ENCODE measurements around the gene C16orf90.

The C16orf90 gene, protein sequence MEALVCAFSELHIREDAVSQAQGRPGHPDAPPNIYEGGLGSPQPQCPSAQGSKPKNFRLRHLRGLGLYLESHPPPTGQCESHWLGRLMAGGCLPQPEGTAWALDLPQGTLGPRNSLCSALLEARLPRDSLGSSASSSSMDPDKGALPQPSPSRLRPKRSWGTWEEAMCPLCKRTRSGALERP

DNA sequence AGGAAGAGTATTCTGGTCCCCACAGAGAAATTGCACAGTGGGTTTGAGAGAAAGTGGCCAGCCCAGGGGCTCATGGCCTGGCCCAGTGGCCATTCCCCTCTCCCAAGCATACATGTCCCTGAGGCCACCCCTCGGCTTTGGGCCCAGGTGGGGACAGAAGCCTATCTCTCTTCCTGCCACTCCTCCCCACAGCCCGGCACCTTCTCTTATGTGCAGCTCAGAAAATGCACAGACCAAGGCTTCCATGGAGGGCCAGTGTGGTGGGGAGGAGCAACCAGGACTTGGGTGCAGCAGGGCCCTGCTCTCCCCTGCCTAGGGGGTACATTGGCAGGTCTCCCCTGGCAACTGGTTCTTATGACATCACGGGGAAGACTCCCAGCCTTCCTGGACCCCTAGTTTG is at the start of gene C16orf90:
C16orf90 (minus strand) TSS at position 314 of the 400 bp plus-strand sequence; CDS start at position 246, 68 bp downstream.
- DNase-seq, result no peak

DNA sequence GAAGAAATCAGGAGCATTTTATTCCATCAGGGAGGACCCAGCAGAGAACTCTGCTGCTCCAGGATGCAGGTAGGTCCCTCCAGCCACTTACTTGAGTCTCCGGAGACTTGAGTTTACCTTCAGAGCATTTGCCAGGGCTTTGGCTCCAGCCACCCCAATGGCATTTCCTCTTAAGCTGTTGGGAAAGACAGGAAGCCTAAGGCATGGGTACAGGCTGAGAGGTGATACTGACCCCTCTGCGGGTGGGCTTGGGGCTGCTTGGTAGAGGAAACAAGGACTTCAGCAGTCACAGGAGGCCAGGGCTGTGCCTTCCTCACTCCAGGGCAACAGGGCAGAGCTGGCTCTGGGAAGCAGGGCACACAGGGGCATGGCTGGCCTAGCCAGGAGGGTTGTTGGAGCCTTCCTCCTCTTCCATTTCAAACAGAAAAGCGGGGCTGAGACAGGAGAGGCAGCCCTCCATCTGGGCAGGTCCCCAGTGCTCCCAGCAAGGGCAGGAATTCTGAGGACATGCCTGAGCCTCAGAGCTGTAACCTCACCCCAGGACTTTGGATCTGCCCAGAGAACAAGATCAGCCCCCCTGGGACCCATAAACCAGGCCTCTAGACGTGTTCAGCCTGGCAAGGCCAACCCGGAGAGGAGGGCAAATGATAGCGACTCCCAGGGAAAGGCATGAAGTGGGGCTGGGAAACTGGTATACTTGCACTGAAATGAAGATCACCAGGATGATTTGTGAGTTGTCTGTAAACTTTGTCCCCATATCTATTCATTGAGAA is 47.5 kb upstream of the C16orf90 start:
- DNase-seq, result no peak

DNA sequence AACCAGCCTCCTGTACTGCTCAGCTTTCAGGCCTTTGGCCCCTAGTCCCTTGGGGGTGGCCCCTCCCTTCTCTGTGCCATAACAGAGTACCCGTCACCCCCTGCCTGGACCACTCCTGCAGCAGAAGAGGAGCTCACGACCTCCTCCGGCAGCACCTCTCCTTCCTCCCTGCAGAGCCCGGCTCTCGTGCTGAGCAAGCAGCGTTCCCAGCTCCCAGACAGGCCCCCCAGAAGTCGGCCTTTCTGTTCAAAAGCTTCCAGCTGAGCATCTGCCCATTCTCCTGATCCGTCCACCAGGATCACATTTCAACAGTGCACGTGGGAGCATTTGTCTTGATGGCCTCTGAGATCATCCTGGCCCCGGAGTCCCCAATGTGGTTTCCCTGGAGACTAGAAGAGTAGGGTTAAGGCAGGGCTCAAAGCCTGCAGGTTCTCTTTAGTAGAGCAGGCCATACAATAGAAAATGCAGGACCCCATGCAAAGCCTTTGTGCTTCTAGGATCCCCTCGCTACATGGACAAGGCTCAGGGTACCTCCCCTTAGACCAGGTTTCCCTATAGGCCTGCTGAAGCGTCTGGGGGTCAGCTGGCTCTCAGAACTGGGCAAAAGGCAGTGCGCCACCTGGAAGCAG is 46.4 kb upstream of the C16orf90 start:
- DNase-seq, result no peak

DNA sequence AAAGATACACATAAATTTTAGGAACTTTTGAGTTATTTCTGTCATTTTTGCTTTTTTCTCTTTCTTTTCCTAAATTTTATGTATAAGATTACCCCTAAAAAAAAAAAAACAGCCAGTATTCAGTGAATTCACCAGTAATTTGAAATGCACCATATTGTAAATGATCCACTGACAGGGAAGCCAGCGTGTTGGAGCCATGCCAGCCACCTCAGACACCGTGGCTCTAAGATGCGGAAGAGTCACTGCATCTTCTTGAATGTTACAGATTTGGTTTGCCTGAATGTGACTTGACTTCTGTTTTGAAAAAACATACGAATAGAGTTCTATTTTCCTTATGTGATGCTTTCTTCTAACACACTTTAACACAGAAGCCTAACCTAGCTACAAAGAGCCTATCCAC is 42.9 kb upstream of the C16orf90 start:
- DNase-seq, result no peak

DNA sequence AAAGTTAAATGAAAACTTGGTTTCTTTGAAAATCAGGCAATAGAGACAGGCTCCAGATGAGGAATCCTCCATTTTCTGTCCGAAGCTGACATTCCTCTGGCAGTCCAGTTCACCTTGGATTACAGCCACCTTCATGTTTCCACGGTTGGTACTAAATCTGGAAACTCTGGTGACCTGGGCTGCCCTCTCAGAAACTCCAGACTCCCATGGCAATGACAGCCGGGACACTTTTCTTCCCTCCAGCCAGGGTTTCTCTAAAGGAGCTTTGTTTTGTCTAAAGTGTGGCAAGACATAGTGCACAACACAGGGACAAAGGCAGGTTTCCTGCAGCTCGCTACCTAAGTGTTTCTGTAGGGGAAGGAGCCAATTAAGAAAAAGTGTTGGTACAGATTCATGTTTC is 41.6 kb upstream of the C16orf90 start:
- no peak for DNase-seq

DNA sequence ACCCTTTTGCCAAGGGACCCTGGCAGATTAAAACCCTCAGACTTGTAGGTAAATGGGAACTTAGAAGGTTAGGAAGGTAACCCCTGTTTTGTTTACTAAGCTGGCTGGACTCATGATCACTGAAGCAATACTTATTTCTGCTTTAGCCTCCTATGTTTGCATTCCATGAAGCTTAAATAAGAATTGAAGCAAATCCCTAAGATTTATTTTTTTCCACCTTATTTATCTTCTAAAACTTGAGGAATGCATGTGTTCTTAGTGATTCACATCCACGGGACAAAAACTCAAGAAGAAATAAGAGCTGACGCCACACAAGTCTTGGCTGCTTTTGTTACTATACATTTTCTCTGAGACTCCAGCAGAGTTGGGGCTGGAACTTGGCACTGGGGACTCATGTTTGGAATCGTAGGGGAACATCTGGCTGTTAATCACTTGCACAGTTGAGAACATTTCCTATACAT is 41.0 kb upstream of the C16orf90 start:
- no peak for DNase-seq

DNA sequence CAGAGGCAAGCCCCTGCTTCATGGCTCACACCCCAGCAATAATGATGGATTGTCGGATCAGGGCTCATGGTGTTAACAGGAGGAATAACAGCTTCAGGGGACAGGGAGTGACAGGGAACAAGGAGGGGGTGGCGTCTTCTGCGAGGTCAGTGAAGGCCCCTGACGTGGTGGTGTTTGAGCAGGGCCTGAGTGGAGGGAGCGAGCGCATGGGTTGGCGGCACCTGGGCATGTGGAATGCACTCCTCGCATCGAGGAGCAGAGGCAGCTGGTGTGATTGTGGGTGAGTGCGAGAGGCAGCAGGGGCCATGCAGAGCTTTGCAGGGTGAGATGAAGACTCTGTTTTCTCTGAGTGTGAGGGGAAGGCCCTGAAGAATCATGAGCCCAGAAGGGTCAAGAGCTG is 38.8 kb upstream of the C16orf90 start:
- no peak for DNase-seq

DNA sequence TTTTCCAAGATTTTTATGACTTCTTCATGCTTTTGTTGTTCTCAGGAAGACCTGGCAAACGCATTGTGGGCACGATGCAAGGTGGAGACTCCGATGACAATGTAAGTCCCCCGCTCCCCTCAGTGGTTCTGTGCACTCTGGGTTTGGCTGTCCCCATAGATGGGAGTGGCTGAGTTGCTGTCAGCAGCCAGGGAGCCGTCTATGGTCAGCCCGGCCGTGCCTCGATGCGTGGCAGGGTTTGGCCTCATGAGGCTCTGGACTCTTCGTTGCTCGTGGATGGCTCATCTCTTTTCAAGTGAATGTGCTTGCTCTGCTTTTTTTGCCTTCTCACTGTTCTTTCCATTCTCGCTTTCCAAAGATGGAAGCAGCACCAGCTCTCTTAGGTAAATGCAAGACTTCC is 37.5 kb upstream of the C16orf90 start:
- DNase-seq, result no peak

DNA sequence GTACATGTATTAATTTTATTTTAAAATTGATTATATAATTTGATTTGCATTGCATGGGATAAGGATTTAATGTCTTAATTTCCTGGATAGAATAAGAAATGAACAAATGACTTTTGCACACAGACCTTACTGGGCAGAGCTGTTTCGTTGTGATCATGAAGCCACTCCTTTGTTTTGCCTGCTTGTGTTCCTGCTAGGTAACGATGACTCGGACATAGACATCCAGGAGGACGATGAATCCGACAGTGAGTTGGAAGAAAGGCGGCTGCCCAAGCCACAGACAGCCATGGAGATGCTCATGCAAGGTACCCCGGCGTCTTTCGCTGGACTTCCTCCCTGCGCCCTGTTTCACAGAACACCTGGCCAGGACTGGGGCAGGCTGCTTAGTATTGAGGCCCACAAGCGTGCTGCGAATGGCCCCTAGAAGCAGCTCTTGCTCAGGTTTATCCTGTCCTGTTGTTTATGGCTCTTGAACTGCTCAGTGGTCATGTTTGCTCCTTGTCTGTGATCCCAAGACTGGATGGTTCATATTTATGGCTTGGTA is 35.2 kb upstream of the C16orf90 start:
- no peak for DNase-seq

DNA sequence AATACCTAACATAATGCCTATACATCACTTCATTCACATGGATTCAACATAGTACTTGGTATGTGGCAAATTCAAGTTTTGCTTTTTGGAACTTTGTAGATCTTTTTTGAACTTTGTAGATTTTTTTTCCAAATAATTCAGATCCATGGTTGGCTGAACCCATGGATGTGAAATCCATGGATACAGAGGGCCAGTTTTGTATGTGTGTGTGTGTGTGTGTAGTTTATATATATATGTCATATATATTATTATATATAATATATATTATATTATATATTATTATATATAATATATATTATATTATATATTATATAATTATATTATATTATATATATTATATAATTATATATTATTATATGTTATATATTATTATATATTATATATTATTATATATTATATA is 33.9 kb upstream of the C16orf90 start:
- no peak for DNase-seq

DNA sequence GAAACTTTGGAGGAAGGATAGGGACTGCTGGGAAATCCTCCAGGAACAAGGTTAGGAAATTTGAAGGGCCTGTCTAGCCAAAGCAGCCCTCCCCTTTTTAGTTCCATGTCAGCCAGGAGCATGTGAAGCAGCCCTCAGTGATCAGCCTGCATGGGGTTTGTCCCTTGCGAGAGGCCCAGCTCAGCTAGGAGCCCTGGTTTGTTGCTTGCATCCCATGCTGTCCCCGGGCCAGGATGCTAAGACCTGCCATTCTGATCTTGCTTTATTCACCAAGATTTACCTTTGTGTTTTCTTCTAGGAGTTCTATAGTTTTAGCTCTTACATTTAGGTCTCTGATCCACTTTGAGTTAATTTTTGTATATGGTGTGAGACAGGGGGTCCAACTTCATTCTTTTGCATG is 33.1 kb upstream of the C16orf90 start:
- DNase-seq, result no peak

DNA sequence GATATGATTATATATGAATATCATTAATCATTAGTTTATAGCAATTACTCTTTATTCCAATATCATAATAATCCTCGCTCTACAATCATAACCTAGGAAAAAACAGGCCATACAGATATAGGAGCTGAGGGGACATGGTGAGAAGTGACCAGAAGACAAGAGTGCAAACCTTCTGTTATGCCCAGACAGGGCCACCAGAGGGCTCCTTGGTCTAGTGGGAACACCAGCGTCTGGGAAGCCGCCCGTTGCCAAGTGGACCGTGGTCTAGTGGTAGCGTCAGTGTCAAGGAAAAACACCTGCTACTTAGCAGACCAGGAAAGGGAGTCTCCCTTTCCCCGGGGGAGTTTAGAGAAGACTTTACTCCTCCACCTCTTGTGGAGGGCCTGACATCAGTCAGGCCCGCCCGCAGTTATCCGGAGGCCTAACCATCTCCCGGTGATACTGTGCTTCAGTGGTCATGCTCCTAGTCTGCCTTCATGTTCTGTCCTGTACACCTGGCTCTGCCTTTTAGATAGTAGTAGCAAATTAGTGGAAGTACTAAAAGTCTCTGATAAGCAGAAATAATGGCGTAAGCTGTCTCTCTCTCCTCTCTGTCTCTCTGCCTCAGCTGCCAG is 32.0 kb upstream of the C16orf90 start:
- DNase-seq, result peak in 3 of 4 experiments; percentile 7 to 22 (median 9)

DNA sequence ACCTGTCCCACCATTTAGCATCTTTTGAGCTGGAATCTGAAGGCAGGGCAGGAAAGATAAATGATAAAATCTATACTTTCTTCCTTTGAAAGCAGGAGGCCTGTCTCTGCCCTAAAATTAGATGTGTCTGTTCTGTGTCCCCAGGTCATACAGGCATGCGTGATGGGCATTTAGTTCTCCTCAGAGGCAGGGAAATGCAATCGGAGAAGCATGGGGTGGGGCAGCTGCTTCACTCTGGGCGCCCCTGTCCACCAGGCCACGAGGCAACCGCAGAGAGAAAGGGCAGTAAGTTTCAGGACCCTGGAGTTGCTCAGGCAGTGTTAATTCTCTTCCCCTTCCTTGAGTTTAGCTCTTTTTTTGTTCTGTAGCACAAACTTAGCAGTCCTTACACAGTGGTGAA is 30.7 kb upstream of the C16orf90 start:
- DNase-seq, result no peak

DNA sequence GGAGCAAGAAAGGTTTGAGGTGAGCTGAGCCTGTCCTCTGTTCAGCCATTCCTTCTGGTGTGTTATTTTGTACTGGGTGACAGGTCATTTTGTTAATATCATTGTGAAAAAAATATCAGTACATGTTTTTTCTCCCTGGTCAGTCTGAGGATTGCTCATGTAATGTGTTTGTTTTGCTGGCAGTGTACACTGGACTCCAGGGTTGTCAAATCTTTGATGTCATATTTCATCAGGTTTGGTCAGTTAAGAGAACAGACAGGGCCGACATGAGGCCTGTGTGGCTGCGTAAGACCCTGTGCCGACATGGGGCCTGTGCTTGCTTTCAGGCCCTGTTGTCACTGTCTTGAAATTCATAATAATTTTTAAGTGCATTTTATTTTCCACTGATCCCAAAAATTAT is 28.0 kb upstream of the C16orf90 start:
- DNase-seq, result no peak

DNA sequence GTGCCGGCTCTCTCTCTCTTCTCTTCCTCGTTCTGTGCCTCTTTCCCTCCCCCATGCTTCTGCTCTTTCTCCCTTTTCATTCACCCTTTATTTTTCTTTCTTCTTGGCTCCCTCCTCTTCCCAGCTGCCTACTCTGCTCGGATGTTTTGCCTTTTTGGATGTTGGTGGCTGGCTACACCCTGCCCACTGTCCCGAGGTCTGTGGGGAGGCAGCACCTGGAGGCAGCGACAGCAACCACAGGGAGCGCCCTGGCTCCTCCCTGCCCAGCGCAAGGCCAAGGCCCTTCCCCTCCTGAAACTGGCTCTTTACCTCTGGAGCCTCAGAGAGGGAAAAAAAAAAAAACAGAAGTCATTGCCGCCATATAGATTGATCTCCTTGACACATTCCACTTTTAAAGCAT is 25.6 kb upstream of the C16orf90 start:
- no peak for DNase-seq

DNA sequence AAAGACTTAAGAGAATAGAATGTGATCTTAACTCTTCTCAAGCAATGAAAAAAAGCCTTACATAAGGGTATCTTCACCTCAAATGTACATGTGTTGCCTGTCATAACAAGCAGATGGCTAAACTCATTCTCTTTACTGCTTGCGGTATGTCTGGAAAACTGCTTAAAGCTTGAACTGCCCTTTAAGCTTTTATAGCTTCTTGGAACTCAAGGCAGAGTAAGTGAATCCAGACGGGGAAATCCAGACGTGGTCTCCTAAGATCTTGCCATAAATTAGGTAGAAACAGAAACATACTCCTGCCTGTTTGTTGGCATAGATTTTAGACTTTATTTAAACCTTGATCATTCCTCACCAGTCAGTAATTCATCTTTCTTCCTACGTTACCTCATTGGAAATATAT is 25.1 kb upstream of the C16orf90 start:
- no peak for DNase-seq

DNA sequence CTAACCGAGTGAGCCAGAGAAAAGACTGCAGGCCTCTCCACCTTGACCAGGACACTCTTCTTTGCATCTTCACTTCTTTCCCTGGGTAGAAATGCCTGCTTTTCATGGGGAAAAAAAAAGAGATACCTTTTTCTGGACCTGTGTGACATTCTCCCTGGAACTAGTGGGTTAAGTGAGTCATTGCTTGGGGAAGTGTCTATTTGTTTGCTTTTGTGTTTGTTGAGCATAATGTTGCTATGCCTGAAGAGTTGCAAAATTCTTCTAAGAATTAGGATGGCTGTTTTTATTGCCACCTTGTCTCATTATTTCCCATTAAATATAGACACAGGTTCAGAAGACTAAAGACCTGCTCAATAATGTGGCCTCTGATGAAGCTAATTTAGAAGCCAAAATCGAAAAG is 24.3 kb upstream of the C16orf90 start:
- no peak for DNase-seq

DNA sequence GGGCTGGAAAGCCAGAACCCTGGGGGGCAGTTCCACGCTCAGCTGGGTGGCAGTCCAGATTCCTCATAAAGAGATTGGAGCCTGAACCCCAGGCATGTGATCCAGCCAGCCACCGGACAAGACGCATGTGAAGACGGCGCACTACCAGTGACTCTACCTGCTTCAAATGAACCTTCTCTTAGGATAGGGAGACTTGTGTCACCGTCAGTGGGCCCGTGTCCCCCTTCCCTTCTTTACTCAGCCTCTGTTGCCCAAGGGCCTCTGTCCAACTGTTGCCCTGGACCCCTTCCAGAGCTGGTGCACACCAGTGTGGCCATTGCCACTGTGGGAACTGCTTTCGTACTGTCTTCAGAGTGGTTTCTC is 23.7 kb upstream of the C16orf90 start:
- DNase-seq, result no peak

DNA sequence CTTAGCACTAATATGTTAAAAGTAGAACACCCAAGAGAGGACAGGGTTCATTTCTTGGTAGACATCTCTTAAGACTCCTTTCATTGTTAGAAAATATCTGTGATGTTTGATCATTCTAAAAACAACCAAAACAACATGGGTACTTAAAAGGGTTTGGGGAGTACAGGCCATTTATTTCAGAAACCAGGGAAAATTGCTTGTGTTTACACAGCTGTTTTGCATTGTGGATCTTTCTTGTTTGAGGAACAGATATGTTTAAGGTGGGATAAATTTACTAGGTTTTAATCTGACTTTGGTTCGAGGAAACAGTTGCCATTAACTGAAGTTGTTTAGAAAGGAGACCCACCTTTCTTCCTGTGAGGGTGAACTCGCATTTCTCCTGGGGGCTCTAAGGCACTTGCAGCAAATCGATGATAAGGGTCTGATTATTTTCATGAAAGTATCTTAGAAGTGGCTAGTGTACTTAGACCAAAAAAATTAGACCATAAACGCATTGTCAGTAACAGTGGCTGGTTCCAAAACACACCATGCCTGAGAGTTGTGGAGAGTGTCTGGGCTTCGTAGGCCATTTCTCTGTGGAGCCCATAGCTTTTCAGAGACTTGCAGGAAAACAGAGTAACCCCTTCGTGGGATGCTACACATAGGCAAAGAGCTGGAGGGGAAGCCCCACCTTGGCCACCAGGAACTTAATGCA is 23.1 kb upstream of the C16orf90 start:
- no peak for DNase-seq

DNA sequence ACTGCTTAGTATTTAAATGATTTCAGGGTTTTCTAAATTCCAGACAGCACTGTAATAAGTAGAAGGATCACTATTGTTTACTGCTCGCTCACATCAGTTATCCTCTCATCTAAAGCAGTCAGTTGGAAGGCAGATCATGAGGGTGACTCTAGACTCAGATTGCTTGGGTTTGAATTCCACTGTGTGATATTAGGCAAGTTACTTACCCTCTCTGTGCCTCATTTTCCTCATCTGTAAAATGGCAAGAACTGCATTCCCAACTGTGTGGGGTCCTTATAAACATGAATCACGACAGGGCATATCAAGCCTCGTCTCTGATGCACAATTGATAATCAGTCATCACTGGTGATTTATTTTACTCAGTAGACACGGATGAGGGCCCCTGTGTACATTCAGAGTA is 20.6 kb upstream of the C16orf90 start:
- DNase-seq, result no peak

DNA sequence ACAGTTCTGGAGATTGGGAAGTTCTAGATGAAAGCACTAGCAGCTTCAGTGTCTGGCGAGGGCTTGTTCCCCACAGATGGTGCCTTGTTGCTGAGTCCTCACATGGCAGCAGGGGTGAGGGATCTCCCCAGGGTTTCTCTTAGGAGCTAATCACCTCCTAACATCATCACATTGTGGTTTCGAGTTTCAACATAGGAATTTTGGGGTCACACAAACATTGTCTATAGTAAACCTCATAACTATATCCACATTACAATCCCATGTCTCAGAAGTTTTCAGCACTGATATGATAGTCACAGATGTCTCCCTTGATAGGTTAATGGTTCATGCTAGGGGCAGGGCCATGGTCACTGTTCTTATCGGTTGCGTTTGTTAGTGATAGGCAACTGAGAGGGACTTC is 19.3 kb upstream of the C16orf90 start:
- no peak for DNase-seq

DNA sequence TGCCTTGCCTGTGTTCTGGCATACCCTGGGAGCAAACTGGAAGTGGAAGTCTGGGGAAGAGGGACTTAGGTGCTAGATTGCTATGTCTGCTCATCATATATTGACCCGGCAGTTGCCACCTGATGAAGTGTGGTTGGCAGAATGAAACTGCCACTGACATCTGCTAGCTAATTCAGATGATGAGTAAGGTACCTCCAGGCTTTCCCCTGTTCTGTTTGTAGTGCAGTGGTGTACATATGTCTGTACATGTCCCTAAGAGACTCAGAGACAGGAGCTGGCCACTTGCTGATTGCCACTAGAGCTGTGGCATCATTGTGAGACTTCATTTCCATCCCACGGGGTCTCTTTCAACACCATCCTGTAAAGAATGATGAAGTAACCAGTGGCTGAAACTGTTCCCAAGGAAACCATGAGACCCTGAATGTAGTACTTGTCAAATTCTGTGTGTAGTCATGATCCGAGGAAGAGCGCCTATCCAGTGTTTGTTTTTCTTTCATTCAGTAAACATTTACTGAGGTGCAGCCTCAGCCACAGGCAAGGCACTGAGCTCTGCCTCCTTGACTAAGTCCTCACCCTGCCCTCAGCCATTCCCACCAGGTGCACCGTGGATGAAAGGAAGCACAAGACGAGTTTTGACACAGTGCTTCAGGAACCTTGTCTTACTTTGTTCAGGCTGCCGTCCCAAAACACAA is 18.7 kb upstream of the C16orf90 start:
- DNase-seq, result no peak

Measured in activated naive CD4-positive, alpha-beta T cell (primary cell).